ES-I3 (cell line): ENCODE measurements around the gene TNRC6B.
"Not testable (repeated sequence)": the region's sequence is repeated elsewhere in the genome, so short reads cannot be mapped to it uniquely, and the experiment has no call there.

Source experiments
- H3K36me3 ChIP-seq: 2 replicates; pipeline ENCODE4 v1.6.1; 2013; ENCODE audit warnings: mild to moderate bottlenecking, low read length, control low read depth, moderate library complexity; ENCODE audit not compliant: insufficient read depth
- H3K4me1 ChIP-seq: 2 replicates; pipeline ENCODE4 v1.6.1; 2013; ENCODE audit warnings: mild to moderate bottlenecking, control low read depth, low read length; ENCODE audit not compliant: insufficient read depth
- H3K9ac ChIP-seq: 2 replicates; pipeline ENCODE4 v1.6.1; 2013; ENCODE audit warnings: low read depth, mild to moderate bottlenecking, low read length, moderate library complexity
- H3K9me3 ChIP-seq: 2 replicates; pipeline ENCODE4 v1.6.1; 2013; ENCODE audit warnings: mild to moderate bottlenecking, low read length, moderate library complexity; ENCODE audit not compliant: control insufficient read depth, insufficient read depth

Gene TNRC6B

DNA sequence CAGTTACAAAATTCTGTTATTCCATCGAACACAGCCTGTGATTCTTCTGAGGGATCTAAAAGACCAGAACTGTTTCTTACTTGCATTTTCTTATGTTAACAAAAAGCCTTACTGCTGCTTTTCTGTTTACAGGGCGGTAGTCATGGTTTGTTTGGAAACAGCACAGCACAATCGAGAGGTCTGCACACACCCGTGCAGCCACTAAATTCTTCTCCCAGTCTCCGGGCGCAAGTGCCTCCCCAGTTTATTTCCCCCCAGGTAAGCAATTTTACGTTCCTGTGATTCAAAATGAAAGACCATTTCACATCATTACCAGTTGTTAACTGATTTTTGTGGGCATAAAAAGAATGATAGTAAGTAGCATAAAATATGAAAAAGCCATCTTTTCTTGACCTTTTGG is 107.8 kb downstream of the TNRC6B start:
- H3K9me3 ChIP-seq: no peaks in the 10 kb centered on the region
- H3K9ac ChIP-seq: no peak overlapping the region
- H3K4me1 ChIP-seq: no peaks in the 10 kb centered on the region
- H3K36me3 ChIP-seq: peaks cover 26% of the 10 kb centered on the region

DNA sequence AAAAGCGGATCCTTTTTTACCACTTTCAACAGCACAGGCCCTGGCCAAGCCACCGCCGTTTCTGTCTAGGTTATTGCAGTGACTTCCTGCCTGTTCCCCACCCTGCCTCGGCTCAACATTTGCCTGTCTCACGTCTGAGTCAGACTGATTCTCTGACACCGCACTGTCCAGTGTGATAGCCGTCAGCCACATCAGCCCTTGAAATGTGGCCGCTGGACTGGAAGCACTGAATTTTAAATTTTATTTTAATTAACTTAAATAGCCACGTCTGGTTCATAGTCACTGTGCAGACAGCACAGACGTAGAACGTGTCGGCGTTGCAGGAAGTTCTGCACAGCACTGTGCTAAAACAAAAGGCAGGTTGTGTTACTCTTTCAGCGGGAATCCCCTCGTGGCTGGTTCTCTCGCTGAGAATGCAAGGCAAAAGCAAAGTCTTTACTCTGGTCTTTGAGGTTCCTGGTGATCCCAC is 112.3 kb downstream of the TNRC6B start:
- Histone ChIP-seq H3K9me3 (no peaks in the 10 kb centered on the region), H3K9ac (no peak overlapping the region), H3K36me3 (peaks cover 20% of the 10 kb centered on the region), H3K4me1 (no peaks in the 10 kb centered on the region)

DNA sequence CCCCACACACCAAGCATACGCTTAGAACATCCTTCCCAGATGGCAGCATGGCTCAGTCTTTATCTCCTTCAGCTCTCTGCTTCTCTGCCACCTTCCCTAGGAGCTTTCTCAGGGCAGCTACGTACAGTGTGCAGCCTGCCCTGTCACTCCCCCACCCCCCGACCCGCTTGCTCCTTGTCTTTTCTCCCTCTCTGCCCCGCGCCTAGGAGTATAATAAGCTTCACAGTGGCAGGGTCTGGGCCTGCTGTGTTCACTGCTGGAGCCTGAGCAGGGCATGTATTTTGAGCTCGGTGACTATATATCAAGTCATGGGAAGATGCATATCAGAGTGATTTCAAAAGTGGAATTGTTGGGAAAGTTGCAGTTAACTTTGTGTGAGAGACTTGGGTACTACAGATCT is 112.8 kb downstream of the TNRC6B start:
- no peaks in the 10 kb centered on the region for H3K9me3 ChIP-seq
- no peak overlapping the region for H3K9ac ChIP-seq
- H3K36me3 ChIP-seq: peaks cover 20% of the 10 kb centered on the region
- H3K4me1 ChIP-seq: no peaks in the 10 kb centered on the region

GRCh38 chr22:40294696-40295095 is 117.0 kb downstream of the TNRC6B start:
- Histone ChIP-seq H3K4me1 (no peaks in the 10 kb centered on the region), H3K36me3 (peaks cover 4% of the 10 kb centered on the region; the same call in 1 of the 2 replicates), H3K9me3 (no peaks in the 10 kb centered on the region), H3K9ac (no peak overlapping the region)

DNA sequence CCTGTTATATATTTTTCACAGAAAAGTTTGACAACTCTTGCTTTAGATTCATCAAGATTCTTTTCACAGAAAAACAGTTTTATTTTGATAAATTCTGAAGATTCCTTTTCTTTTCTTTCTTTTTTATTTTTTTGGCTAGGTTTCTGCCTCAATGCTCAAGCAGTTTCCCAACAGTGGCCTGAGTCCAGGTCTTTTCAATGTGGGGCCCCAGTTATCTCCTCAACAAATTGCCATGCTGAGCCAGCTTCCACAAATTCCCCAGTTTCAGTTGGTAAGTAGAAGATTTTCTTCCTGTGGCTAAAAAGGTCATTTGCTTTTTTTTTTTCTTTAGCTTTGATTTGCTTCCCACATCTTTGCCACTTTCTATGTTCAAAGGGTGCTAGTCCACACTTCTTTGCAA is 122.6 kb downstream of the TNRC6B start:
- H3K4me1 ChIP-seq: no peaks in the 10 kb centered on the region
- H3K9me3 ChIP-seq: no peaks in the 10 kb centered on the region
- peaks cover 16% of the 10 kb centered on the region; the same call in 1 of the 2 replicates for H3K36me3 ChIP-seq
- H3K9ac ChIP-seq: no peak overlapping the region

- H3K9me3 ChIP-seq: no peaks in the 10 kb centered on the region
- peaks cover 16% of the 10 kb centered on the region; the same call in 1 of the 2 replicates for H3K36me3 ChIP-seq
- no peak overlapping the region for H3K9ac ChIP-seq
- no peaks in the 10 kb centered on the region for H3K4me1 ChIP-seq
These were observed 123.4 kb downstream of the TNRC6B start for GRCh38 chr22:40300884-40301672.

DNA sequence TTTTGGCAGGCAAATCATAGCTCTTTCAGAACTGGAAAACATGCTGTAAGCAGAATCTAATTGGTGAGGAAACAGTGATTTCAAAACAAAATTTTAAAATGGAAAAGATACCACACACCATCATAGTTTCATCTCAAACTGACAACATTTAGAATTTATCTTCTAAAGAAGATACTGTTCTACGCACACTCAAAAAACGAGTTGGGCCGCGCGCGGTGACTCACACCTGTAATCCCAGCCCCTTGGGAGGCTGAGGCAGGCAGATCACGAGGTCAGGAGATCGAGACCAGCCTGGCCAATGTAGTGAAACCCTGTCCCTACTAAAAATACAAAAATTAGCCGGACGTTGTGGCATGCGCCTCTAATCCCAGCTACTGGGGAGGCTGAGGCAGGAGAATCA is 124.4 kb downstream of the TNRC6B start:
- peaks cover 16% of the 10 kb centered on the region; the same call in 1 of the 2 replicates for H3K36me3 ChIP-seq
- H3K4me1 ChIP-seq: no peaks in the 10 kb centered on the region
- no peaks in the 10 kb centered on the region for H3K9me3 ChIP-seq
- H3K9ac ChIP-seq: no peak overlapping the region

- H3K4me1 ChIP-seq: no peaks in the 10 kb centered on the region
- H3K9me3 ChIP-seq: no peaks in the 10 kb centered on the region
- peaks cover 16% of the 10 kb centered on the region for H3K36me3 ChIP-seq
- H3K9ac ChIP-seq: no peak overlapping the region
These were observed 127.9 kb downstream of the TNRC6B start for GRCh38 chr22:40305625-40306024.

DNA sequence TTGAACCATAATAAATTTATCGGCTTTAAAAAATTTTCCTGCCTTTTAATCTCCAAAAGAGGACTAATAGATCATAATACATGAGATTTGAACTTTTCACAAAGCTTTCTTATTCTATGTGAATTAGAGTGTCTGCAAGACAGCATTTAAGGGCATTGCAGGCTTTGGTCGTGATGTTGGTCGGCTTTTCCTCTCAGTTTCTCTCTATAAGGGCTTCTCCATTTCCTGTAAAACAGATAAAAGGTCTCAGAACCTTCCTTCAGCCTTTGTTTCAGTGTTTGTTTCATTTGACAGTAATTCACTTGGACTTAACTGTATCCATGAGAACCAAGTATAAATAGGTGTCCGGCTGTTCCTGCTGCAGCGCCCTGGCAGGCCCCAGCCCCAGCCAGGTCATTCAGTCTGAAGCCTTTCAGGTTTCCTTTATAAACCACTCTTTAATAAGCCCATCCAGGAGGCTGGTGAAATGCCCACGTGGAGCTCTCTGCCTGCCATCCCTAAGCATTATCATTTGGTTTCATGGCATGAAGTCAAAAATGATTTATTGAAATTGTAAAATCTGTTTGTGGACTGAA is 131.4 kb downstream of the TNRC6B start:
- Histone ChIP-seq H3K36me3 (peaks cover 28% of the 10 kb centered on the region), H3K9ac (no peak overlapping the region), H3K9me3 (no peaks in the 10 kb centered on the region), H3K4me1 (no peaks in the 10 kb centered on the region)

- peaks cover 32% of the 10 kb centered on the region for H3K36me3 ChIP-seq
- no peaks in the 10 kb centered on the region for H3K9me3 ChIP-seq
- no peaks in the 10 kb centered on the region for H3K4me1 ChIP-seq
- H3K9ac ChIP-seq: no peak overlapping the region
These were observed 131.9 kb downstream of the TNRC6B start for GRCh38 chr22:40309631-40310030.

DNA sequence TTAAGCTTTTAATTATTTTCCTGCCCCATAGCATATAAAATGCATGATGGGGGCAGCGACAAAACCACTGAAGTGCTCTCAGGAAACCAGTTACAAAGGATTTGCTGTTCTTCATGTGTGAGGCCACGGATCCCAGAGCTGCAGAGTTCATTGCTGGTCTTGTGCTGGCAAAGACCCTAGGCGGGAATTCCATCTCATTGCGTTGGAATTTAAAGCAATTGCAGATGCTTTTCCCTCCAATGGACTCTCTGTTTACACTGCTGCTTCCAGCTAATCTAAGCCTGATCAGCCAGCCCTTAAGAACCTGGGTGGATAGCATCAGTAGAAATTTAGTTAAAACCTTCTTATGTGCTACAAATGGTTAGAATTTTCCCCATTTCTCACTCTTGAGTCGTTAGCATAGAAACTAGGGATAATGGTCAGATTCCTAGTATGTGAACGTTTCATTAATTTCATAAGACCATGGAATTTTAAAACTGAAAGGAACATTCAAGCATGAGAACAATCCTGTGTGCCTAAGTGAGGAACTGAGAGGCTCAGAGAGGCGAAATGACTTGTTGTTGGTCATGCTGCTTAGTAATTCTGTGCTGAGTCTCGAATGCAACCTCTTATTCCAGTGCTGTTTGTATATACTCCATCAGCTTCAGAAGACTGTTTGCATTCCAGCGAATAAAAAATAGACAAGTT is 132.5 kb downstream of the TNRC6B start:
- Histone ChIP-seq H3K4me1 (no peaks in the 10 kb centered on the region), H3K9me3 (no peaks in the 10 kb centered on the region), H3K9ac (no peak overlapping the region), H3K36me3 (peaks cover 34% of the 10 kb centered on the region)

DNA sequence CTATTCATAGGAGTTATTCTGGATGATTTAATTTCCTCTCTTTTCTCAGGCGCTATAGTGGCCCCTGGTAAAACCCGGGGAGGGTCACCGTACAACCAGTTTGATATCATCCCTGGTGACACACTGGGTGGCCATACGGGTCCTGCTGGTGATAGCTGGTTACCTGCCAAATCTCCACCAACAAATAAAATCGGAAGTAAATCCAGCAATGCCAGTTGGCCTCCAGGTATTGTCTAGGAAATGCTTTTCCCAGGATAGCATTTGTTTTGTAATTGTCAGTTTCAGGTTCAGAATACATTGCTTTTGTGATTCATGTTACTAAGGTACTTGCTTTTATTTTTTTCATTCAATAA is 133.0 kb downstream of the TNRC6B start:
- H3K9me3 ChIP-seq: no peaks in the 10 kb centered on the region
- H3K4me1 ChIP-seq: no peaks in the 10 kb centered on the region
- H3K9ac ChIP-seq: no peak overlapping the region
- peaks cover 39% of the 10 kb centered on the region for H3K36me3 ChIP-seq

GRCh38 chr22:40311646-40312045 is 133.9 kb downstream of the TNRC6B start:
- H3K9me3 ChIP-seq, H3K4me1 ChIP-seq, H3K9ac ChIP-seq: not testable (repeated sequence)
- H3K36me3 ChIP-seq: peaks cover 41% of the 10 kb centered on the region

DNA sequence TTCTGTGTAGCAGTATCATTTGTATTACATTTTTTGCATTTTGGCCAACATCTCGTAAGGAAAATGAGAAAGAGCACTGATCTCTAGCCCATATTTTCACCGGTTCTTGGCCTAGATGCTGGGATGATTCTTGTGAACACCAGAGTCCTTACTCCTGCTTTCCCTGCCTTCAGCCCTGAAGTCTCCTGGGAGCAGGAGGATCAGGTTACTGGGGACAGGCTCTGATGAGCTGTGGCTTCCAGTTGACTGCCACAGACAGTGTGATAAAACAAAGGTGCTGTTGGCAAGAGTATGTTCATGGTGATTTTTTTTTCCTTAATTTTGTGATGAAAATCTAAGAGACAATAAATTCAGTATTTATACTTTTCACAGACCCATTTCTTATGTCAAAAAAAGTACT is 134.3 kb downstream of the TNRC6B start:
- peaks cover 44% of the 10 kb centered on the region for H3K36me3 ChIP-seq
- no peaks in the 10 kb centered on the region for H3K9me3 ChIP-seq
- no peak overlapping the region for H3K9ac ChIP-seq
- no peaks in the 10 kb centered on the region for H3K4me1 ChIP-seq

GRCh38 chr22:40313007-40313406 is 135.3 kb downstream of the TNRC6B start:
- H3K36me3 ChIP-seq: peaks cover 49% of the 10 kb centered on the region
- H3K9ac ChIP-seq: no peak overlapping the region

More at GRCh38 chr22:40313007-40313406, 135.3 kb downstream of the TNRC6B start:
- H3K9me3 ChIP-seq: no peaks in the 10 kb centered on the region
- H3K4me1 ChIP-seq: no peaks in the 10 kb centered on the region
